ENCODE results near the gene ARMC3. TPM values are rescaled to one million over a fixed set of nuclear protein-coding genes. Genes with fewer than 3 reads are reported as not detected.

ARMC3 gene
- total and polyA plus RNA-seq, 9 of the 15 experiments (the other 6 are each of a cell fraction or from before 2014, with no cell fraction given): 0.33 to 1.1 (median 0.62) TPM

GRCh38 chr10:23047201-23048050 is 119.6 kb downstream of the ARMC3 start (continued):
- TF ChIP-seq HOMEZ (CRISPR knock-in tag; IDR thresholded peaks at IDR 0.05) (no peak), PHTF2 (CRISPR knock-in tag; IDR thresholded peaks at IDR 0.05) (no peak), ZNF395 (CRISPR knock-in tag; IDR thresholded peaks at IDR 0.05) (peak; percentile 48), KAT7 (CRISPR knock-in tag; IDR thresholded peaks at IDR 0.05; ENCODE audit: borderline replicate concordance) (no peak), ARHGAP35 (IDR thresholded peaks at IDR 0.05; ENCODE audit: partially characterized antibody) (no peak), RFX5 (IDR thresholded peaks at IDR 0.05; ENCODE audit: low read depth, low read length) (no peak), ZNF140 (CRISPR knock-in tag; IDR thresholded peaks at IDR 0.05) (no peak), PHF20 (IDR thresholded peaks at IDR 0.05; ENCODE audit: partially characterized antibody) (peak; percentile 17), TCF7 (IDR thresholded peaks at IDR 0.05; ENCODE audit: borderline replicate concordance) (no peak), HNRNPL (IDR thresholded peaks at IDR 0.05; ENCODE audit: low read depth, low read length) (no peak), CREBBP (IDR thresholded peaks at IDR 0.05; ENCODE audit: low read depth, low read length) (no peak), ZNF384 (IDR thresholded peaks at IDR 0.05; ENCODE audit: low read depth, low read length) (no peak), MTA1 (IDR thresholded peaks at IDR 0.05; ENCODE audit: borderline replicate concordance) (peak; percentile 76; the same call in 1 of the 2 replicates)
- TF ChIP-seq, protein P1, sequence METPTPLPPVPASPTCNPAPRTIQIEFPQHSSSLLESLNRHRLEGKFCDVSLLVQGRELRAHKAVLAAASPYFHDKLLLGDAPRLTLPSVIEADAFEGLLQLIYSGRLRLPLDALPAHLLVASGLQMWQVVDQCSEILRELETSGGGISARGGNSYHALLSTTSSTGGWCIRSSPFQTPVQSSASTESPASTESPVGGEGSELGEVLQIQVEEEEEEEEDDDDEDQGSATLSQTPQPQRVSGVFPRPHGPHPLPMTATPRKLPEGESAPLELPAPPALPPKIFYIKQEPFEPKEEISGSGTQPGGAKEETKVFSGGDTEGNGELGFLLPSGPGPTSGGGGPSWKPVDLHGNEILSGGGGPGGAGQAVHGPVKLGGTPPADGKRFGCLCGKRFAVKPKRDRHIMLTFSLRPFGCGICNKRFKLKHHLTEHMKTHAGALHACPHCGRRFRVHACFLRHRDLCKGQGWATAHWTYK (CRISPR knock-in tag; IDR thresholded peaks at IDR 0.05): no peak
- TF ChIP-seq, protein P2, sequence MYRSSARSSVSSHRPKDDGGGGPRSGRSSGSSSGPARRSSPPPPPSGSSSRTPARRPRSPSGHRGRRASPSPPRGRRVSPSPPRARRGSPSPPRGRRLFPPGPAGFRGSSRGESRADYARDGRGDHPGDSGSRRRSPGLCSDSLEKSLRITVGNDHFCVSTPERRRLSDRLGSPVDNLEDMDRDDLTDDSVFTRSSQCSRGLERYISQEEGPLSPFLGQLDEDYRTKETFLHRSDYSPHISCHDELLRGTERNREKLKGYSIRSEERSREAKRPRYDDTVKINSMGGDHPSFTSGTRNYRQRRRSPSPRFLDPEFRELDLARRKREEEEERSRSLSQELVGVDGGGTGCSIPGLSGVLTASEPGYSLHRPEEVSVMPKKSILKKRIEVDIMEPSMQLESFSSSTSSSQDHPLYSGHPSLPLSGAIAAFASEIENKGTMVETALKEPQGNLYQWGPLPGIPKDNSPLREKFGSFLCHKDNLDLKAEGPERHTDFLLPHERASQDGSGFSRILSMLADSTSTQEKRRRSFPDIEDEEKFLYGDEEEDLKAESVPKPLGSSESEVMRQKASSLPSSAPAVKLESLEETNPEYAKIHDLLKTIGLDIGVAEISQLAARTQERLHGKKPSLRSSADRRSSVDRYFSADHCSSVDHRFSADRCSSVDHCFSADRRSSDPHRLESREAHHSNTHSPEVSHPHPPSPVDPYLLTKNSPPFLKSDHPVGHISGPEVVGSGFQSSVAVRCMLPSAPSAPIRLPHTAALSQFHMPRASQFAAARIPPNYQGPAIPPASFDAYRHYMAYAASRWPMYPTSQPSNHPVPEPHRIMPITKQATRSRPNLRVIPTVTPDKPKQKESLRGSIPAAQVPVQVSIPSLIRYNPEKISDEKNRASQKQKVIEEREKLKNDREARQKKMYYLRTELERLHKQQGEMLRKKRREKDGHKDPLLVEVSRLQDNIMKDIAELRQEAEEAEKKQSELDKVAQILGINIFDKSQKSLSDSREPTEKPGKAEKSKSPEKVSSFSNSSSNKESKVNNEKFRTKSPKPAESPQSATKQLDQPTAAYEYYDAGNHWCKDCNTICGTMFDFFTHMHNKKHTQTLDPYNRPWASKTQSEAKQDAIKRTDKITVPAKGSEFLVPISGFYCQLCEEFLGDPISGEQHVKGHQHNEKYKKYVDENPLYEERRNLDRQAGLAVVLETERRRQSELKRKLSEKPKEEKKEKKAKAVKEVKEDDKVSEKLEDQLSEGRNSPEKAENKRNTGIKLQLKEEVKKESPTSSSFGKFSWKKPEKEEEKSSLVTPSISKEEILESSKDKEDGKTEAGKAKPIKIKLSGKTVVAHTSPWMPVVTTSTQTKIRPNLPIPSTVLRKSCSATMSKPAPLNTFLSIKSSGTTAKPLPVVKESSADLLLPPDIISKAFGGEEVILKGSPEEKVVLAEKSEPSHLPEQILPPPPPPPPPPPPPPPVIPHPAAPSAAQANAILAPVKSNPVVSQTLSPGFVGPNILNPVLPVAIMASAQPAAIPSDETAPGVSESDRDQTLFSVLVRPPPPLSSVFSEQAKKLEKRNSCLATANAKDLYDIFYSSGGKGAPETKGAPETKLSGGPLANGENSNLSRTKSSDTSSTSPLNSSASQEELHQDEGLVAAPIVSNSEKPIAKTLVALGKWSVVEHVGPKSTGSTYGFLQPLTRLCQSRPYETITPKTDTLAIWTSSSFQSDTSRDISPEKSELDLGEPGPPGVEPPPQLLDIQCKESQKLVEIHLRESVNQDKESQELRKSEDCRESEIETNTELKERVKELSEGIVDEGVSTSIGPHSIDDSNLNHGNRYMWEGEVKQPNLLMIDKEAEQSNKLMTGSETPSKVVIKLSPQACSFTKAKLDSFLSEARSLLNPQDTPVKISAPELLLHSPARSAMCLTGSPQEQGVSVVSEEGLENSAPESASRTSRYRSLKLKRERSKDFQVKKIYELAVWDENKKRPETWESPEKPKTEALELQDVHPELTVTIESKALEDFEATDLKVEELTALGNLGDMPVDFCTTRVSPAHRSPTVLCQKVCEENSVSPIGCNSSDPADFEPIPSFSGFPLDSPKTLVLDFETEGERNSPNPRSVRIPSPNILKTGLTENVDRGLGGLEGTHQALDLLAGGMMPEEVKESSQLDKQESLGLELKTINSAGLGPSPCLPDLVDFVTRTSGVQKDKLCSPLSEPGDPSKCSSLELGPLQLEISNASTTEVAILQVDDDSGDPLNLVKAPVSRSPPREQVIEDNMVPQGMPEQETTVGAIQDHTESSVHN (IDR thresholded peaks at IDR 0.05; ENCODE audit: borderline replicate concordance in 1 of 2, low read depth in 1 of 2): peak in 1 of 2 experiments; percentile 40; a peak in 1 of 4 replicates

Data from K562 (cell line).